GM12875 (cell line): ENCODE measurements around the gene TBRG4.

Experiments used
- H3K4me3 ChIP-seq: one replicate; pipeline ENCODE4 v1.5.1; 2011; ENCODE audit warnings: low read depth, low read length, control low read depth
- TF ChIP-seq, protein P1 (sequence below): IDR thresholded peaks from 2 replicates; pipeline ENCODE4 v1.5.1; 2011; ENCODE audit warnings: low read depth, mild to moderate bottlenecking, control low read depth, inconsistent platforms, low read length, moderate library complexity, borderline replicate concordance; ENCODE audit not compliant: insufficient read depth

The TBRG4 gene

DNA sequence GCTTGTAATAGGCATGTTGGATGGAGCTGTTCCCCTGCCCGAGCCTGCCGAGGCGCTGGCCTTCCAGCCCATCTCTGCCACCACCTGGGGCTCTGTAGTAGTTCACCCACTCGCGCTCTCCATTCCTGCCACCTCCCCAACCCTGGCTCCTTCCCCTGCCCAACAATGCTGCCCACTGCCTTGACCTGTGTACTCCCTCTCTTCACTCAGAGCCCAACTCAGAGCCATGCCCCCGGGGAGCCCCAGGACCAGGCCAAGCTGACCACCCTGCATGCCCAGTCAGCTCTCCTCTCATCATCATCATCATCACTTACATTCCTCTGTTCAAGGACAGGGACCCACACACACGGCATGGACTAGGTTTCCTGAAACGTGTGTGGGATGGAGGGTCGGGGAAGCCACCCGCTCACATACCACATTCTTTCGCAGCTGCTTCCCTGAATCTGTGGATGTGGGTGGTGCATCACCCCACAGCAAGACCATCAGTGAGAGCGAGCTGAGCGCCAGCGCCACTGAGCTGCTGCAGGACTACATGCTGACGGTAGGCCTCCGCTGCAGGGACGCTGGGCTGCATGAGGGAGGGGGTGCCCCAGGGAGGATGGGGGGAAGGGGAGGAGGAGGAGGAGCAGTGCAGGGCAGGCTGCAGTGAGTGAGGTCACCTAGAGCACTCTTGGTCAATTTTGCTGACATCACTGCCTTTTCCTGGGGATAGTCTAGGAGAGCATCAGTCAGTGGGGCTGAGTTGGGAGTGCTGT lies 38.3 kb downstream of the TBRG4 start:
- H3K4me3 ChIP-seq: no peak overlapping the region
- TF ChIP-seq, protein P1, sequence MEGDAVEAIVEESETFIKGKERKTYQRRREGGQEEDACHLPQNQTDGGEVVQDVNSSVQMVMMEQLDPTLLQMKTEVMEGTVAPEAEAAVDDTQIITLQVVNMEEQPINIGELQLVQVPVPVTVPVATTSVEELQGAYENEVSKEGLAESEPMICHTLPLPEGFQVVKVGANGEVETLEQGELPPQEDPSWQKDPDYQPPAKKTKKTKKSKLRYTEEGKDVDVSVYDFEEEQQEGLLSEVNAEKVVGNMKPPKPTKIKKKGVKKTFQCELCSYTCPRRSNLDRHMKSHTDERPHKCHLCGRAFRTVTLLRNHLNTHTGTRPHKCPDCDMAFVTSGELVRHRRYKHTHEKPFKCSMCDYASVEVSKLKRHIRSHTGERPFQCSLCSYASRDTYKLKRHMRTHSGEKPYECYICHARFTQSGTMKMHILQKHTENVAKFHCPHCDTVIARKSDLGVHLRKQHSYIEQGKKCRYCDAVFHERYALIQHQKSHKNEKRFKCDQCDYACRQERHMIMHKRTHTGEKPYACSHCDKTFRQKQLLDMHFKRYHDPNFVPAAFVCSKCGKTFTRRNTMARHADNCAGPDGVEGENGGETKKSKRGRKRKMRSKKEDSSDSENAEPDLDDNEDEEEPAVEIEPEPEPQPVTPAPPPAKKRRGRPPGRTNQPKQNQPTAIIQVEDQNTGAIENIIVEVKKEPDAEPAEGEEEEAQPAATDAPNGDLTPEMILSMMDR: no peak

GRCh38 chr7:45072131-45073030 lies 39.1 kb downstream of the TBRG4 start:
- TF ChIP-seq, protein P1: no peak
- H3K4me3 ChIP-seq: no peak overlapping the region

DNA sequence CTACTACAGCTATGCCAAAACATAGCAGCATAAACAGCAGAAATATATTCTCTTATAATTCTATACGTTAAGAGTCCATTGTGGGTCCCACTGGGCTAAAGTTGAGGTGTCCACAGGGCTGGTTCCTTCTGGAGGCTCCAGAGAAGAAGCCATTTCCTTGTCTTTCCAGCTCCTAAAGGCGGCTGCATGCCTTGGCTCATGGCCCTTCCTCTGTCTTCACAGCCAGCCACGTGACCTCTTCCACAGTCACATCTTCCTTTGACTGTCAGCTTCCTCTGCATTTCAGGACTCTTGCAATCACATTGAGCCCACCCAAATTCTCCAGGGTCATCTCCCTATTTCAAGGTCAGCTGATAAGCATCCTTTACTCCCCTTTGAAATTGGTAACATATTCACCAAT lies 40.0 kb downstream of the TBRG4 start:
- H3K4me3 ChIP-seq: no peak overlapping the region
- TF ChIP-seq, protein P1: no peak

- H3K4me3 ChIP-seq: no peak overlapping the region
- TF ChIP-seq, protein P1: no peak
Observed at GRCh38 chr7:45070254-45070642, 41.2 kb downstream of the TBRG4 start.

GRCh38 chr7:45069444-45070253 lies 41.8 kb downstream of the TBRG4 start:
- TF ChIP-seq, protein P1: peak; percentile 18; the same call in 1 of the 2 replicates
- no peak overlapping the region for H3K4me3 ChIP-seq

GRCh38 chr7:45068236-45069023 lies 43.1 kb downstream of the TBRG4 start:
- TF ChIP-seq, protein P1: no peak
- H3K4me3 ChIP-seq: no peak overlapping the region
